Osteoblast (primary cell): ENCODE results near the gene IL1RAPL1. TPM values are rescaled to one million over a fixed set of nuclear protein-coding genes. Genes with fewer than 3 reads are reported as not detected.

Source experiments
- DNase-seq: peaks from one replicate; pipeline ENCODE4 v3.0.0; 2011; ENCODE audit warnings: low spot score, mixed read lengths; ENCODE audit not compliant: insufficient read length; ENCODE audit errors: missing footprints
- H2AFZ ChIP-seq: 2 replicates; pipeline ENCODE4 v1.6.0; 2011; ENCODE audit warnings: mild to moderate bottlenecking, low read length
- H3K27ac ChIP-seq: 2 replicates; pipeline ENCODE4 v1.5.1; 2011; ENCODE audit warnings: mild to moderate bottlenecking, low read depth, low read length, moderate library complexity
- H3K27me3 ChIP-seq: 2 replicates; pipeline ENCODE4 v1.6.0; 2012; ENCODE audit warnings: mild to moderate bottlenecking, control low read depth, inconsistent platforms, low read length, moderate library complexity; ENCODE audit not compliant: insufficient read depth
- H3K36me3 ChIP-seq: 2 replicates; pipeline ENCODE4 v1.5.1; 2011; ENCODE audit warnings: mild to moderate bottlenecking, low read length, control low read depth, moderate library complexity; ENCODE audit not compliant: insufficient read depth
- H3K4me1 ChIP-seq: 2 replicates; pipeline ENCODE4 v1.5.1; 2011; ENCODE audit warnings: mild to moderate bottlenecking, low read length, control low read depth, moderate library complexity; ENCODE audit not compliant: insufficient read depth
- H3K4me2 ChIP-seq: 2 replicates; pipeline ENCODE4 v1.6.0; 2011; ENCODE audit warnings: mild to moderate bottlenecking, low read length; ENCODE audit not compliant: insufficient read depth
- H3K4me3 ChIP-seq: fragments of 200-600 bp; sonication (generic); 3 replicates; pipeline ENCODE4 v1.5.1; 2012; ENCODE audit warnings: mild to moderate bottlenecking, low read length, inconsistent platforms; ENCODE audit not compliant: insufficient read depth
- H3K79me2 ChIP-seq: 2 replicates; pipeline ENCODE4 v1.6.0; 2012; ENCODE audit warnings: mild to moderate bottlenecking, low read length, control low read depth, inconsistent platforms; ENCODE audit not compliant: insufficient read depth
- H3K9me3 ChIP-seq: 2 replicates; pipeline ENCODE4 v1.5.1; 2011; ENCODE audit warnings: low read depth, low read length, control low read depth
- H4K20me1 ChIP-seq: 2 replicates; pipeline ENCODE4 v1.6.0; 2012; ENCODE audit warnings: mild to moderate bottlenecking, low read length, control low read depth; ENCODE audit not compliant: insufficient read depth
- total RNA-seq: library from RNA; depleted of rRNA; stranded (reverse); fragments of >200 nt; gene quantifications from 2 replicates; pipeline ENCODE4 v1.2.3, GENCODE V29; 2012
- TF ChIP-seq, protein P1 (sequence below): IDR thresholded peaks from 2 replicates; pipeline ENCODE4 v1.5.1; 2011; ENCODE audit warnings: mild to moderate bottlenecking, low read depth, low read length, moderate library complexity; ENCODE audit errors: extremely low read depth

The IL1RAPL1 gene
- total RNA-seq, 1 donor, result under 0.01 TPM

DNA sequence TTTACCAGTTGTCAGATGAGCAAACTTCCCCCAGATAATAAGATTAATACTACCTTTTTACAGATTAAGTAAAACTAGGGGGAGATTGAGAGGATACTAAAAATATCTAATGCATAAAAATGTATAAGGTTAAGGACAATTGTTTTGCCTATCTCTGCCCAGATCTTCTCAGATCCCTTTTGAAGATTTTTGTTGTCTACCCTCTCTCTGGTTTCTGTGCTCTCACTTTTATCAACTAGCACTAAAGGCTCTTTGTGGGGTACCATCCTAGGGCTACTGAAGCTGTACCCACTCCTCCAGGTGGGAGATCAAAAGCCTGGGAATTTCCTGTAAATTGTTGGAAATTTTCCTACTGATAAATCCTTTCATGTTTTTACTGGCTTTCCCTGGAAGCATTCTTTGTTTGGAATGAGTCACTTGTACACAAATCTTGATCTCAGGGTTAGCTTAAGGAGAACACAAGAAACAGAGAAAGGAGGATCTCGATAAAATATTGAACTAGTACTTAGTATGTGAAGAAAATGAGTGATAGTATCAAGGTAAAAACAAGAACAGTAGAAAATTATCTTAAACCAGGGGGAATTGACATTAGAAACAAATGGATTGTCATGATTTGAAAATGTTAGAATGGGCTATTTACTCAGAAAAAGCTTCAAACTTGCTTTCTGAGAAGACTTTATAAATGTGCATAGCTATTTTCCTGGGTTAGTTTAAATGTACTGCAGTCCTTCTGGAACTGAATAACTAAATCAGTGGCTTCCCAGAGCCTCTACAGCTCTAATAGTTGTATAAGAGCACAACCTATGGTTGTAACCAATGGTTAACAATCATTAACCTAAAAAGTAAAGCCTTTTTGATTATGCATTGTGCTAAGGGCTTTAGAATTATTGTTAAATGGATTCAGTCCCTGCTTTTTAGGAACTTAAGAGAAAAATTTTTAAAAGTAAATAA is 948.2 kb downstream of the IL1RAPL1 start:
- Histone ChIP-seq H3K4me2 (no peak overlapping the region), H3K9me3 (no peaks in the 10 kb centered on the region), H4K20me1 (no peaks in the 10 kb centered on the region), H3K27me3 (no peaks in the 10 kb centered on the region), H2AFZ (no peak overlapping the region), H3K27ac (no peak overlapping the region), H3K4me1 (no peaks in the 10 kb centered on the region), H3K36me3 (no peaks in the 10 kb centered on the region), H3K4me3 (no peak overlapping the region), H3K79me2 (no peaks in the 10 kb centered on the region)
- DNase-seq, result no peak
- TF ChIP-seq, protein P1, sequence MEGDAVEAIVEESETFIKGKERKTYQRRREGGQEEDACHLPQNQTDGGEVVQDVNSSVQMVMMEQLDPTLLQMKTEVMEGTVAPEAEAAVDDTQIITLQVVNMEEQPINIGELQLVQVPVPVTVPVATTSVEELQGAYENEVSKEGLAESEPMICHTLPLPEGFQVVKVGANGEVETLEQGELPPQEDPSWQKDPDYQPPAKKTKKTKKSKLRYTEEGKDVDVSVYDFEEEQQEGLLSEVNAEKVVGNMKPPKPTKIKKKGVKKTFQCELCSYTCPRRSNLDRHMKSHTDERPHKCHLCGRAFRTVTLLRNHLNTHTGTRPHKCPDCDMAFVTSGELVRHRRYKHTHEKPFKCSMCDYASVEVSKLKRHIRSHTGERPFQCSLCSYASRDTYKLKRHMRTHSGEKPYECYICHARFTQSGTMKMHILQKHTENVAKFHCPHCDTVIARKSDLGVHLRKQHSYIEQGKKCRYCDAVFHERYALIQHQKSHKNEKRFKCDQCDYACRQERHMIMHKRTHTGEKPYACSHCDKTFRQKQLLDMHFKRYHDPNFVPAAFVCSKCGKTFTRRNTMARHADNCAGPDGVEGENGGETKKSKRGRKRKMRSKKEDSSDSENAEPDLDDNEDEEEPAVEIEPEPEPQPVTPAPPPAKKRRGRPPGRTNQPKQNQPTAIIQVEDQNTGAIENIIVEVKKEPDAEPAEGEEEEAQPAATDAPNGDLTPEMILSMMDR, result no peak

DNA sequence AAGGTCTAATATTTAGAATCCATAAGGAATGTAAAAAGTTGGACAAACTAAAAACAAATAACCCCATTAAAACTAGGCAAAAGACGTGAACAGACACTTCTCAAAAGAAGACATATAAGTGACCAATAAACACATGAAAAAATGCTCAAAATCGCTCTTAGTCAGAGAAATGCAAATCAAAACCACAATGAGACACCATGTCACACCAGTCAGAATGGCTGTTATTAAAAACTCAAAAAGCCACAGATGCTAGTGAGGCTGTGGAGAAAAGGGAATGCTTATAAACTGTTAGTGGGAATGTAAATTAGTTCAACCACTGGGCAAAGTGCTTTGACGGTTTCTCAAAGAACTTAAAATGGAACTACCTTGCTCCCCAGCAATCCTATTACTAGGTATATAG is 953.8 kb downstream of the IL1RAPL1 start:
- H3K4me2 ChIP-seq, result no peak overlapping the region

DNA sequence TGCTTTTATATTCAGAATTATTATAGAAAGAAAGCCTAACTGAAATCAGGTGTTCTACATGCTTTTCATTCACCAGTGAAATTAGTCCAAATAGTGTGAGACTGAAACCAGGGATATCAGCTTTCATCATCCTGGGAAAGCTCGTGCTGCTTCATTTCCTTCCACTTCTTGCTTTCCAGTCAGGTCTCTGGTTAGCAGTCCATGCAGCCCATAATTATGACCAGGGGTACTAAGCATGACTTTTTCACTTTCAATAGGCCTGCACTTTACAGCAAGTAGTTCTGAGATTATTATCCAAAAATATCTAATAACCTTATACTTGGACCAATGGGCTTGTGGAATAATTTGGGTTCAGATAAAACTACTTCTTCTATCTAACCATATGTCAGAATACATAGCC is 954.9 kb downstream of the IL1RAPL1 start:
- no peak for DNase-seq
- H3K27ac ChIP-seq, result no peak overlapping the region
- H3K4me2 ChIP-seq, result no peak overlapping the region
- H3K9me3 ChIP-seq, result no peaks in the 10 kb centered on the region
- no peak overlapping the region for H3K4me3 ChIP-seq
- H3K36me3 ChIP-seq, result no peaks in the 10 kb centered on the region
- no peaks in the 10 kb centered on the region for H3K4me1 ChIP-seq
- H3K79me2 ChIP-seq, result no peaks in the 10 kb centered on the region
- H4K20me1 ChIP-seq, result no peaks in the 10 kb centered on the region
- H3K27me3 ChIP-seq, result no peaks in the 10 kb centered on the region
- TF ChIP-seq, protein P1, result no peak
- H2AFZ ChIP-seq, result no peak overlapping the region

More for the DNA sequence above, 953.8 kb downstream of the IL1RAPL1 start:
- TF ChIP-seq, protein P1, result no peak
- no peaks in the 10 kb centered on the region for H3K4me1 ChIP-seq
- no peaks in the 10 kb centered on the region for H3K27me3 ChIP-seq
- no peak overlapping the region for H3K27ac ChIP-seq
- H4K20me1 ChIP-seq, result no peaks in the 10 kb centered on the region
- no peak overlapping the region for H3K4me3 ChIP-seq
- H3K9me3 ChIP-seq, result no peaks in the 10 kb centered on the region
- DNase-seq, result no peak
- H3K79me2 ChIP-seq, result no peaks in the 10 kb centered on the region
- no peaks in the 10 kb centered on the region for H3K36me3 ChIP-seq
- H2AFZ ChIP-seq, result no peak overlapping the region

DNA sequence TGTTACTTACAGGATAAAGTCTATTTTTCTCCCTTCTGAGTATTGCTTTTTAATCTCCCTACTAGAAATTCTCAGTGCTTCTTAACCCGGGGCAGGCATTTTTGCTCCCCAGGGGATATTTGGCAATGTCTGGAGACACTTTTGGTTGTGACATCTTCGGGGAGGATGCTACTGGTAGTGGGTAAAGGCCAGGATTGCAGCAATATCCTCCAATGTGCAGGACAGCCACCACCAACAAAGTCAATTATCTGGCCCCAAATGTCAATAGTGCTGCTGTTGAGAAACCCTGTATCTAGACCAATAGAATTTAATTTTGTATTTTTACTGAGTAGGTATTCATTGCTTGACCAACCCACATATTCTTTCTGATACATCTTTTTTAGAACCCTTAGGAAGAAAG is 958.6 kb downstream of the IL1RAPL1 start:
- no peaks in the 10 kb centered on the region for H3K36me3 ChIP-seq
- H3K27ac ChIP-seq, result no peak overlapping the region
- H3K4me2 ChIP-seq, result no peak overlapping the region
- no peaks in the 10 kb centered on the region for H3K79me2 ChIP-seq
- H4K20me1 ChIP-seq, result no peaks in the 10 kb centered on the region
- H2AFZ ChIP-seq, result no peak overlapping the region
- TF ChIP-seq, protein P1, result no peak
- H3K4me3 ChIP-seq, result no peak overlapping the region
- DNase-seq, result no peak
- no peaks in the 10 kb centered on the region for H3K27me3 ChIP-seq
- no peaks in the 10 kb centered on the region for H3K9me3 ChIP-seq
- H3K4me1 ChIP-seq, result no peaks in the 10 kb centered on the region
